ENCODE data around the gene ITGA8. TPM values are rescaled to one million over a fixed set of nuclear protein-coding genes. Genes with fewer than 3 reads are reported as not detected.

Gene ITGA8
- total and polyA plus RNA-seq, 2 of the 4 experiments (the other 2 are of a cell fraction), result under 0.01 to 0.02 TPM

GRCh38 chr10:15764892-15765454 lies 45.3 kb upstream of the ITGA8 start:
- Histone ChIP-seq H3K56ac (ENCODE audit: extremely low read depth, insufficient read depth, low read length) (no peak overlapping the region), H3K4me2 (ENCODE audit: low read depth, low read length) (no peak overlapping the region), H2AFZ (replicated peaks; ENCODE audit: low read length, poor library complexity) (no peak overlapping the region), H3K23ac (ENCODE audit: low read depth, low read length) (no peak overlapping the region), H4K8ac (ENCODE audit: low read depth in 2 of 2, low read length in 2 of 2) (no peak overlapping the region), H4K91ac (ENCODE audit: insufficient read depth, low read depth, low read length) (no peak overlapping the region), H2AK9ac (replicated peaks; ENCODE audit: low read depth, low read length, poor library complexity) (no peak overlapping the region), H2BK5ac (ENCODE audit: low read depth, low read length, poor library complexity, severe bottlenecking) (no peak overlapping the region), H3K9me3 (ENCODE audit: control insufficient read depth, insufficient read depth, low read length) (no peaks in the 10 kb centered on the region), H3K9ac (ENCODE audit: low read depth, low read length) (no peak overlapping the region), H3K27ac (ENCODE audit: insufficient read depth, low read length) (no peak overlapping the region), H2AK5ac (ENCODE audit: low read depth, low read length) (no peak overlapping the region), H4K5ac (ENCODE audit: low read depth, low read length) (no peak overlapping the region), H2BK20ac (ENCODE audit: low read depth, low read length) (no peak overlapping the region), H3K36me3 (ENCODE audit: control insufficient read depth, insufficient read depth, low read length) (no peaks in the 10 kb centered on the region), H2BK15ac (ENCODE audit: low read depth, low read length) (no peak overlapping the region), H3K4me1 (ENCODE audit: control insufficient read depth, insufficient read depth, low read length) (no peaks in the 10 kb centered on the region), H3K9me1 (ENCODE audit: insufficient read depth, low read length) (no peaks in the 10 kb centered on the region), H3K18ac (ENCODE audit: low read depth, low read length) (no peak overlapping the region), H4K20me1 (ENCODE audit: insufficient read depth, low read length) (no peaks in the 10 kb centered on the region), H3K4me3 (ENCODE audit: insufficient read depth, low read depth, low read length) (no peak overlapping the region), H3K79me1 (ENCODE audit: low read depth in 1 of 2, low read length in 2 of 2) (no peaks in the 10 kb centered on the region), H2BK120ac (ENCODE audit: low read depth, low read length) (no peak overlapping the region), H3K27me3 (ENCODE audit: control insufficient read depth, insufficient read depth, low read length) (no peaks in the 10 kb centered on the region), H3K4ac (ENCODE audit: low read depth, low read length) (no peak overlapping the region), H3K14ac (replicated peaks; ENCODE audit: low read depth, low read length) (no peak overlapping the region)
- in situ Hi-C loops (cut with MboI; ENCODE audit: low sequenced_read_pairs) (no loop called here), dilution Hi-C loops (cut with HindIII; ENCODE audit: low sequenced_read_pairs, unreplicated experiment) (no loop called here), intact Hi-C loops (cut with micrococcal nuclease) (no loop called here)
- CTCF ChIA-PET, result no interaction called here
- BruUV-seq (replicated peaks), result no TSS peak
- ATAC-seq (ENCODE audit: low read depth) (no peak), DNase-seq (no peak)
- POLR2A ChIA-PET (ENCODE audit: unreplicated experiment), result no interaction called here
- 100% methylated on average over 2 of the region's 2 CpGs; no CpG with 5 or more reads in 1 of the 2 experiments for WGBS, 2 experiments (ENCODE audit: extremely low coverage in 2 of 2, insufficient read length in 1 of 2)
- TF ChIP-seq CTCF (conservative IDR thresholded peaks at IDR 0.05; ENCODE audit: low read depth, low read length), result no peak
- TF ChIP-seq SMC3 (IDR thresholded peaks at IDR 0.05; ENCODE audit: low read depth, low read length), result no peak
- TF ChIP-seq RCOR1 (IDR thresholded peaks at IDR 0.05; ENCODE audit: insufficient replicate concordance, low read length), result no peak
- TF ChIP-seq MAFK (IDR thresholded peaks at IDR 0.05; ENCODE audit: low read depth, low read length), result no peak
- TF ChIP-seq USF2 (IDR thresholded peaks at IDR 0.05; ENCODE audit: low read depth, low read length), result no peak
- no peak for TF ChIP-seq ELK1 (IDR thresholded peaks at IDR 0.05; ENCODE audit: borderline replicate concordance, low read depth, low read length)
- no peak for TF ChIP-seq MAZ (IDR thresholded peaks at IDR 0.05; ENCODE audit: borderline replicate concordance, low read depth, low read length)
- TF ChIP-seq RAD21 (IDR thresholded peaks at IDR 0.05; ENCODE audit: low read length), result no peak
- no peak for TF ChIP-seq CHD1 (IDR thresholded peaks at IDR 0.05; ENCODE audit: low read depth, low read length)
- no peak for TF ChIP-seq NFE2L2 (IDR thresholded peaks at IDR 0.05; ENCODE audit: low read depth, low read length)
- TF ChIP-seq RFX5 (IDR thresholded peaks at IDR 0.05; ENCODE audit: low read depth, low read length), result no peak
- TF ChIP-seq POLR2A (IDR thresholded peaks at IDR 0.05; ENCODE audit: low read depth, low read length), result no peak
- TF ChIP-seq CEBPB (IDR thresholded peaks at IDR 0.05; ENCODE audit: low read depth, low read length), result no peak
- no peak for TF ChIP-seq BHLHE40 (IDR thresholded peaks at IDR 0.05; ENCODE audit: low read depth, low read length)
- TF ChIP-seq MXI1 (IDR thresholded peaks at IDR 0.05; ENCODE audit: borderline replicate concordance, low read depth, low read length), result no peak
